Motor neuron (in vitro differentiated cells): ENCODE measurements around the gene VWA3A. TPM values are rescaled to one million over a fixed set of nuclear protein-coding genes. Genes with fewer than 3 reads are reported as not detected.
A peak's percentile ranks its signal among the peaks of the same experiment; 100 is the strongest.

Experiments used
- ATAC-seq, 8 experiments: fragments of 200-7000 bp; cut with Tn5 transposase; replicated peaks in 6 of 8; 2 replicates each; pipeline ENCODE4 v1.8.0; 2021; ENCODE audit warnings: mild to moderate bottlenecking in 8 of 8, moderate library complexity in 8 of 8
- H3K27ac ChIP-seq, 2 donors: fragments of 250-450 bp; sonication (Bioruptor Pico); 2 replicates each; pipeline ENCODE4 v1.9.0; 2021; ENCODE audit warnings: antibody characterized with exemption in 2 of 2, mild to moderate bottlenecking in 2 of 2, moderate library complexity in 1 of 2
- H3K4me1 ChIP-seq, 2 donors: fragments of 250-450 bp; sonication (Bioruptor Pico); replicated peaks in 1 of 2; 2 replicates each; pipeline ENCODE4 v1.6.1; 2021; ENCODE audit warnings: antibody characterized with exemption in 2 of 2, mild to moderate bottlenecking in 2 of 2, moderate library complexity in 1 of 2
- H3K4me3 ChIP-seq, 5 donors: fragments of 250-450 bp; sonication (Bioruptor Pico); 2 replicates each; pipeline ENCODE4 v1.9.0; 2021; ENCODE audit warnings: antibody characterized with exemption in 5 of 5, mild to moderate bottlenecking in 5 of 5, moderate library complexity in 4 of 5
- WGBS, 10 experiments: fragments of 450-650 bp; shearing (Covaris generic); methylation state at CpG; one replicate each; pipeline ENCODE4 v1.0.0; 2022; 5-methylcytosine and 5-hydroxymethylcytosine counted together
- in situ Hi-C, 9 experiments: fragments of 400-800 bp; cut with MboI; loops; one replicate each; pipeline ENCODE4 v1.15.0; 2021; ENCODE audit warnings: low sequenced_read_pairs in 9 of 9, low pct_unique_long_range_greater_than_20kb in 2 of 9; ENCODE audit not compliant: unreplicated experiment in 9 of 9
- total RNA-seq, 8 experiments: library from RNA; unstranded; fragments of 300-600 nt; gene quantifications; 2 replicates each; pipeline versions ENCODE4 v1.2.3 to v1.2.4, GENCODE V29; 2022

The VWA3A gene
- total RNA-seq, 8 experiments from 2014 or later: 0.09 to 18.7 (median 0.62) TPM; not detected in 1

- no peak overlapping the region for H3K27ac ChIP-seq
- in situ Hi-C loops: loop anchor here in 1 of 9 experiments (25.0 kb wide), 1 partner anchor 186 kb away; the partner anchor contains the start of genes MOSMO and PDZD9
- 5 to 100% (median 78%) methylated on average over 1 to 5 of the region's 7 CpGs; no CpG with 5 or more reads in 2 of the 10 experiments for WGBS, 10 experiments
- no peak overlapping the region for H3K4me3 ChIP-seq
- H3K4me1 ChIP-seq: peaks cover 0 to 4% of the 10 kb centered on the region in 2 donors
- peak in 1 of 8 experiments; percentile 2 for ATAC-seq
These were observed 106.4 kb downstream of the VWA3A start for GRCh38 chr16:22198547-22199293.

GRCh38 chr16:22202261-22202637 is 109.9 kb downstream of the VWA3A start:
- WGBS, 10 experiments: 85 to 100% (median 92%) methylated on average over 1 to 4 of the region's 6 CpGs; no CpG with 5 or more reads in 3 of the 10 experiments
- in situ Hi-C loops: loop anchor here in 4 of 9 experiments (10.0 kb wide), 1 partner anchor 93 kb away; the partner anchor contains the start of gene POLR3E (in 4 of the 4)
- Histone ChIP-seq H3K4me1 (peaks cover 0 to 4% of the 10 kb centered on the region in 2 donors), H3K27ac (no peak overlapping the region), H3K4me3 (no peak overlapping the region)
- no peak for ATAC-seq

- WGBS, 10 experiments: 20 to 100% (median 80%) methylated on average over 1 to 5 of the region's 5 CpGs; no CpG with 5 or more reads in 3 of the 10 experiments
- no peak overlapping the region for H3K27ac ChIP-seq
- peaks cover 7 to 8% of the 10 kb centered on the region in 2 donors for H3K4me1 ChIP-seq
- in situ Hi-C loops: loop anchor here in 4 of 9 experiments (10.0 kb wide), 1 partner anchor 92 kb away; the partner anchor contains the start of gene POLR3E (in 4 of the 4)
- ATAC-seq: no peak
- no peak overlapping the region for H3K4me3 ChIP-seq
These were observed 110.8 kb downstream of the VWA3A start for GRCh38 chr16:22203091-22203490.

DNA sequence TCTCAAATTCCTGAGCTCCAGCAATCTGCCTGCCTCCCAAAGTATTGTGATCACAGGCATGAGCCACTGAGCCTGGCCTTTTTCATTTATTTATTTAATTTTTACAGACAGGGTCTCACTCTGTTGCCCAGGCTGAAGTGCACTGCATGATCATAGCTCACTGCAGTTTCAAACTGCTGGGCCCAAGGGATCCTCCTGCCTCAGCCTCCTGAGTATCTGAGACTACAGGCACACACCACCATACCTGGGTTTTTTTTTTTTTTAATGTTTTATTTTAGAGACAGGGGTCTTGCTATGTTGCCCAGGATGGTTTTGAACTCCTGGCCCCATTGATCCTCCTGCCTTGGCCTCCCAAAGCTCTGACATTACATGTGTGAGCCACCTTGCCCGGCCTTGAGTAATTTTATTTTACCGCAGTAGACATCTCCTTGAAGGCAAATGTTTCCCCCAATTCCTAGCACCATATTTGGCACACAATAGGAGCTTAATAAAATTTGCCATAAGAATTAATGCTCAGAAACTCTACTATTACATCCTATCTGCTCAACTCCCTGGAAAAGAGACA is 111.8 kb downstream of the VWA3A start:
- no peak for ATAC-seq
- Histone ChIP-seq H3K27ac (no peak overlapping the region), H3K4me3 (no peak overlapping the region), H3K4me1 (peaks cover 7 to 8% of the 10 kb centered on the region in 2 donors)
- 92 to 100% (median 100%) methylated on average over 1 to 2 of the region's 2 CpGs; no CpG with 5 or more reads in 3 of the 10 experiments for WGBS, 10 experiments
- in situ Hi-C loops: loop anchor here in 4 of 9 experiments (10.0 kb wide), 1 partner anchor 91 kb away; the partner anchor contains the start of gene POLR3E (in 4 of the 4)

- peak overlapping the region in 1 of 2 donors; percentile 8 for H3K27ac ChIP-seq
- ATAC-seq: no peak
- H3K4me3 ChIP-seq: peak overlapping the region; percentile 56 to 90 (median 77)
- H3K4me1 ChIP-seq: peaks cover 4 to 7% of the 10 kb centered on the region in 2 donors
- 0 to 73% (median 26%) methylated on average over 1 to 11 of the region's 11 CpGs for WGBS, 10 experiments
- in situ Hi-C loops: loop anchor here in 4 of 9 experiments (10.0 kb wide), 1 partner anchor 89 kb away; the partner anchor contains the start of gene POLR3E (in 4 of the 4)
These were observed 113.3 kb downstream of the VWA3A start for GRCh38 chr16:22205577-22206012.

DNA sequence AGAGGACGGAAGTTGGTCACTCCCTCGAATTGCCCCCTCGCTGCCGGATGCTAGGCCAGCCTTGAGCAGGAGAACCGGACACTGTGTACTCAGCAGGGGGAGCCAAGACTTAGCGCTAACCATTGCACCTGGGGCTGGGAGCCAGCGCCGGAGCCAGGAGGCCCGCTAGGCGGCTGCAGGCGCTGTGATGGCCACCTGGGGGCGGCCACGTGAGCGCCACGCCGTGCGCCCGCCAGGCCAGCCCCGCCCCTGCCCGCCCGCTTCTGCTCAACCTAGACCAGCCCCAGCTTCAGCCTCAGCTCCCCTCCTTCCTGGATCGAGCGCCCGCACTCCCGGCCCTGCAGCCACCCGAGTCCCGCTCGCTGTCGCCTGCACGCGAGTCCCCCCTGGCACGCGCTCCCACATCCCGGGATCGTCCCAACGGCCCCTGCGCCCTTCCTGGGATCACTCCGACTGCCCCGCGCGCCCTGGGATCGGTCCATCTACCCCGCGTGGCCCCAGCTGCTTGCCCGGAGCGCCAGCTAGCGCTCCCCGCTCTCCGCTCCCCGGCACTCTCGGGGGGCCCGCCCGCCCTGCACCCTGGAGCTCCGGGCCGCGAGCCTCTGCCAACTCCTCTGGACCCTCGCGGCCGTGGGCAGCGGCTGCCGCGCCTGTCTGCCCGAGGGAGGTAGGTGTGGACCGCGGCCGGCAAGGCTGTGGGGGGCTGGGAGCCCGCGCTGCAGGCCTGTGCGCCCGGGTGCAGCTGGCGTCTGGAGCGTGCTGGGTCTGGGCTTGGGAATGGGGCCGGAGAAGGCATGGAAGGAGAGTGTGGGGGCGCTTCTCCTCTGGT is 113.9 kb downstream of the VWA3A start, which contains the start of gene EEF2K:
TSS of gene EEF2K (plus strand) at position 266 of the 829 bp plus-strand sequence. CDS start 19,452 bp downstream, outside the sequence.
- in situ Hi-C loops: loop anchor here in 4 of 9 experiments (10.0 kb wide), 1 partner anchor 89 kb away; the partner anchor contains the start of gene POLR3E (in 4 of the 4)
- ATAC-seq: peak; percentile 83 to 94 (median 92)
- peak within 1 kb of the TSS; percentile 56 to 90 (median 77) for H3K4me3 ChIP-seq
- H3K4me1 ChIP-seq: peaks cover 4 to 7% of the 10 kb centered on the region in 2 donors
- 0% methylated on average over 1 to 9 of the region's 74 CpGs; no CpG with 5 or more reads in 5 of the 10 experiments for WGBS, 10 experiments
- H3K27ac ChIP-seq: peak within 1 kb of the TSS; percentile 60 to 71

Other genes starting within 250 kb of the VWA3A start
- 100 to 1,000 TPM in 1 of 8 experiments, 10 to 100 TPM in 6, 1 to 10 TPM in 1; 8.9 to 131 (median 16.0) TPM for gene NPIPB4, start 234.8 kb upstream of the VWA3A start, total RNA-seq
- 100 to 1,000 TPM; 193 to 384 (median 275) TPM for gene UQCRC2, start 139.2 kb upstream of the VWA3A start, total RNA-seq
- gene PDZD9, start 91.4 kb upstream of the VWA3A start, total RNA-seq: 1 to 10 TPM in 7 of 8 experiments, under 1 TPM in 1; 0.41 to 3.7 (median 1.5) TPM
- gene MOSMO, start 84.4 kb upstream of the VWA3A start, total RNA-seq: 10 to 100 TPM; 13.4 to 25.4 (median 17.2) TPM
- under 1 TPM; 0.05 to 0.81 (median 0.17) TPM for gene SDR42E2, start 70.0 kb downstream of the VWA3A start, total RNA-seq
- 10 to 100 TPM in 4 of 8 experiments, 1 to 10 TPM in 4; 4.6 to 22.4 (median 8.9) TPM for gene EEF2K, start 113.7 kb downstream of the VWA3A start, total RNA-seq
- gene POLR3E, start 204.9 kb downstream of the VWA3A start, total RNA-seq: 10 to 100 TPM; 20.0 to 65.8 (median 39.4) TPM